LNCaP clone FGC (cell line): Measurements from ENCODE around the gene PTPRG.
"Not testable (repeated sequence)": the region's sequence is repeated elsewhere in the genome, so short reads cannot be mapped to it uniquely, and the experiment has no call there.

Experiments
- DNase-seq: peaks from one replicate; pipeline ENCODE4 v3.0.0-alpha.2; 2011; ENCODE audit warnings: low read depth
- H3K4me3 ChIP-seq: 2 replicates; pipeline ENCODE4 v1.5.1; 2011; ENCODE audit warnings: mild to moderate bottlenecking, low read depth, low read length, control low read depth
- TF ChIP-seq, protein P1 (sequence below): IDR thresholded peaks from 2 replicates; pipeline ENCODE4 v1.5.1; 2012; ENCODE audit warnings: mild to moderate bottlenecking; ENCODE audit not compliant: control insufficient read depth, insufficient read depth; ENCODE audit errors: extremely low read depth

Gene PTPRG

GRCh38 chr3:61701011-61701410 is 139.6 kb downstream of the PTPRG start:
- no peak for DNase-seq
- no peak overlapping the region for H3K4me3 ChIP-seq
- TF ChIP-seq, protein P1, sequence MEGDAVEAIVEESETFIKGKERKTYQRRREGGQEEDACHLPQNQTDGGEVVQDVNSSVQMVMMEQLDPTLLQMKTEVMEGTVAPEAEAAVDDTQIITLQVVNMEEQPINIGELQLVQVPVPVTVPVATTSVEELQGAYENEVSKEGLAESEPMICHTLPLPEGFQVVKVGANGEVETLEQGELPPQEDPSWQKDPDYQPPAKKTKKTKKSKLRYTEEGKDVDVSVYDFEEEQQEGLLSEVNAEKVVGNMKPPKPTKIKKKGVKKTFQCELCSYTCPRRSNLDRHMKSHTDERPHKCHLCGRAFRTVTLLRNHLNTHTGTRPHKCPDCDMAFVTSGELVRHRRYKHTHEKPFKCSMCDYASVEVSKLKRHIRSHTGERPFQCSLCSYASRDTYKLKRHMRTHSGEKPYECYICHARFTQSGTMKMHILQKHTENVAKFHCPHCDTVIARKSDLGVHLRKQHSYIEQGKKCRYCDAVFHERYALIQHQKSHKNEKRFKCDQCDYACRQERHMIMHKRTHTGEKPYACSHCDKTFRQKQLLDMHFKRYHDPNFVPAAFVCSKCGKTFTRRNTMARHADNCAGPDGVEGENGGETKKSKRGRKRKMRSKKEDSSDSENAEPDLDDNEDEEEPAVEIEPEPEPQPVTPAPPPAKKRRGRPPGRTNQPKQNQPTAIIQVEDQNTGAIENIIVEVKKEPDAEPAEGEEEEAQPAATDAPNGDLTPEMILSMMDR = no peak

GRCh38 chr3:61702453-61702852 is 141.1 kb downstream of the PTPRG start:
- no peak for DNase-seq
- TF ChIP-seq, protein P1 = no peak
- no peak overlapping the region for H3K4me3 ChIP-seq

- no peak overlapping the region for H3K4me3 ChIP-seq
- DNase-seq = no peak
- TF ChIP-seq, protein P1 = no peak
These were observed 143.4 kb downstream of the PTPRG start for GRCh38 chr3:61704807-61705206.

DNA sequence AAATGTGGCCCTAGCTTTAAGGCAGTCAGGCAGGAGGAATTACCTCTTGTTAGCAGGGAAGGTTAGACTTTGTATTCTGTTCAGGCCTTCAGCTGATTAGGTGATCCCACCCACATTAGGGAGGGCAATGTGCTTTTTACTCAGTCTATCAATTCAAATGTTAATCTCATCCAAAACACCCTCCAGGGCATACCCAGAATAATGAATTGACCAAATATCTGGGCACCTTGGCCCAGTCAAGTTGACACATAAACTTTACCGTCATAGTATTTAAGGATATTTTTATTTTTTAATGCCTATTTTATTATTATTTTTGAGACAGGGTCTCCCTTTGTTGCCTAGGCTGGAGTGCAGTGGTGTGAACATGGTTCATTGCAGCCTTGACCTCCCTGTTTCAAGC is 146.1 kb downstream of the PTPRG start:
- no peak for DNase-seq
- TF ChIP-seq, protein P1 = no peak
- H3K4me3 ChIP-seq = no peak overlapping the region

- not testable (repeated sequence) for DNase-seq, H3K4me3 ChIP-seq
These were observed 149.5 kb downstream of the PTPRG start for GRCh38 chr3:61710920-61711319.

DNA sequence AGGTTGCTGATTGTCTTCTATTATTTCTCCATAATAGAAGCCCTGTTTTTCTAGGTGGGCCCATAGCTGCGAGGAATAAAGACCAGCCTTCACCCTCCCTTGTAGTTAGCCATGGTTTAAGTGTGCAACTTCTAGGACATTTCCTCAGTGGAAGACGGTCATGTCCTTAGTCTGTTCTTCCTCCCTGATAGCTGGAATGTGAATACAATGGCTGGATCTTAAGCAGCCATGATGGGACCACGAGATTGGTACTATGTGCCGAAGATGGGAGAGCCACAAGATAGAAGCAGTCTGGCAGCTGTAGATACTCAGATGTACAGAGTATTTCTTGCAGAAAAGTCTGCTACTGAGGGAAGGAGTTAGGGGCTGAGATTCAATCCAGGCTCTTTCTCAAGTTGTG is 152.9 kb downstream of the PTPRG start:
- no peak overlapping the region for H3K4me3 ChIP-seq
- DNase-seq = no peak
- TF ChIP-seq, protein P1 = no peak

- no peak overlapping the region for H3K4me3 ChIP-seq
- DNase-seq = no peak
- TF ChIP-seq, protein P1 = no peak
These were observed 154.6 kb downstream of the PTPRG start for GRCh38 chr3:61715886-61716527.

- H3K4me3 ChIP-seq = not testable (repeated sequence)
These were observed 155.3 kb downstream of the PTPRG start for GRCh38 chr3:61716693-61717092.

More at GRCh38 chr3:61716693-61717092, 155.3 kb downstream of the PTPRG start:
- DNase-seq = not testable (repeated sequence)
